Endothelial cell of umbilical vein (primary cell): ENCODE measurements around the gene PARD3B. TPM values are rescaled to one million over a fixed set of nuclear protein-coding genes. Genes with fewer than 3 reads are reported as not detected.

Experiments
- BruUV-seq: library from RNA; stranded (reverse); fragments of 400-500 nt; replicated peaks from 2 replicates; lab custom pipeline; 2021; lab: Mats Ljungman, UMichigan
- CTCF ChIA-PET: fragments of 300-600, 350-600 bp; sonication (Branson Sonifier 250); formaldehyde crosslinking; loops from one replicate; lab custom pipeline; 2021; ENCODE audit warnings: antibody characterized with exemption, inconsistent platforms; lab: Charles Lee
- POLR2A ChIA-PET: fragments of 300-600, 350-600 bp; sonication (Branson Sonifier 250); formaldehyde crosslinking; loops from one replicate; lab custom pipeline; 2021; ENCODE audit warnings: antibody characterized with exemption, inconsistent platforms; lab: Charles Lee
- DNase-seq: peaks from one replicate; pipeline ENCODE4 v3.0.0-alpha.2; 2011; ENCODE audit warnings: low read depth, low spot score
- FAIRE-seq: peaks from 2 replicates; lab custom pipeline; 2011; peaks lifted over from hg19 to GRCh38; lab: Jason Lieb, UNC
- H2AFZ ChIP-seq: 2 replicates; pipeline ENCODE4 v1.6.0; 2012; ENCODE audit warnings: low read depth, low read length, control low read depth, inconsistent platforms
- H3K27ac ChIP-seq: 2 replicates; pipeline ENCODE4 v1.5.1; 2011; ENCODE audit warnings: low read depth, mild to moderate bottlenecking, control low read depth, low read length, moderate library complexity; ENCODE audit not compliant: insufficient read depth
- H3K27me3 ChIP-seq, 2 experiments: 2 replicates each; pipeline versions ENCODE4 v1.6.0 to v1.6.1; 2011; ENCODE audit warnings: low read length in 2 of 2, mixed read lengths in 1 of 2; ENCODE audit not compliant: control insufficient read depth in 2 of 2, insufficient read depth in 2 of 2
- H3K36me3 ChIP-seq, 2 experiments: 2 replicates in 1 of 2; 3 replicates in 1 of 2; pipeline ENCODE4 v1.5.1; 2011; ENCODE audit warnings: low read length in 2 of 2, mild to moderate bottlenecking in 1 of 2, moderate library complexity in 1 of 2; ENCODE audit not compliant: control insufficient read depth in 2 of 2, insufficient read depth in 2 of 2; ENCODE audit errors: extremely low read depth in 1 of 2
- H3K4me1 ChIP-seq: 3 replicates; pipeline ENCODE4 v1.5.1; 2011; ENCODE audit warnings: mild to moderate bottlenecking, low read length; ENCODE audit not compliant: control insufficient read depth, insufficient read depth; ENCODE audit errors: extremely low read depth
- H3K4me2 ChIP-seq: 2 replicates; pipeline ENCODE4 v1.6.1; 2011; ENCODE audit warnings: low read length, control low read depth, mixed read lengths; ENCODE audit not compliant: insufficient read depth
- H3K4me3 ChIP-seq, 3 experiments: fragments of 200-600 bp in 1 of 3; sonication (generic), shearing (Covaris generic) in 1 of 3; replicated peaks in 1 of 3; 2 replicates each; pipeline ENCODE4 v1.5.1; 2011 to 2016; ENCODE audit warnings: control low read depth in 3 of 3, low read length in 3 of 3, mild to moderate bottlenecking in 2 of 3, inconsistent platforms in 1 of 3, low read depth in 1 of 3, moderate library complexity in 1 of 3; ENCODE audit not compliant: insufficient read depth in 1 of 3
- H3K79me2 ChIP-seq: 2 replicates; pipeline ENCODE4 v1.6.0; 2012; ENCODE audit warnings: low read length, inconsistent platforms; ENCODE audit not compliant: control insufficient read depth, insufficient read depth
- H3K9ac ChIP-seq: replicated peaks from 2 replicates; pipeline ENCODE3; 2011; ENCODE audit warnings: low read length, control low read depth; ENCODE audit not compliant: insufficient read depth; ENCODE audit errors: extremely low read depth
- H3K9me1 ChIP-seq: replicated peaks from 3 replicates; pipeline ENCODE4 v1.6.0; 2011; ENCODE audit warnings: mild to moderate bottlenecking, low read length; ENCODE audit not compliant: control insufficient read depth, insufficient read depth; ENCODE audit errors: extremely low read depth
- H3K9me3 ChIP-seq: replicated peaks from 2 replicates; pipeline ENCODE4 v1.5.1; 2012; ENCODE audit warnings: low read length, inconsistent platforms; ENCODE audit not compliant: control insufficient read depth, insufficient read depth
- H4K20me1 ChIP-seq: replicated peaks from 2 replicates; pipeline ENCODE3; 2011; ENCODE audit warnings: mild to moderate bottlenecking, low read length; ENCODE audit not compliant: control insufficient read depth, insufficient read depth; ENCODE audit errors: extremely low read depth
- EZH2 ChIP-seq: IDR thresholded peaks from 2 replicates; pipeline ENCODE4 v1.6.1; 2012; ENCODE audit warnings: borderline replicate concordance, low read depth, mild to moderate bottlenecking, moderate library complexity, low read length, inconsistent platforms; ENCODE audit not compliant: severe bottlenecking
- FOS ChIP-seq: IDR thresholded peaks from 2 replicates; pipeline ENCODE4 v1.6.1; 2011; ENCODE audit warnings: mild to moderate bottlenecking, low read length, moderate library complexity, borderline replicate concordance; ENCODE audit not compliant: insufficient read depth
- GATA2 ChIP-seq: IDR thresholded peaks from 2 replicates; pipeline ENCODE4 v1.7.0; 2011; ENCODE audit warnings: low read depth, mild to moderate bottlenecking, moderate library complexity, mixed read lengths, low read length; ENCODE audit not compliant: insufficient read length, insufficient read depth
- JUN ChIP-seq: IDR thresholded peaks from 2 replicates; pipeline ENCODE4 v1.6.1; 2011; ENCODE audit warnings: borderline replicate concordance, low read depth; ENCODE audit not compliant: insufficient read length, insufficient read depth
- MYC ChIP-seq: IDR thresholded peaks from one replicate; pipeline ENCODE4 v1.6.1; 2011; ENCODE audit warnings: mild to moderate bottlenecking, low read depth, low read length
- POLR2A ChIP-seq: IDR thresholded peaks from 2 replicates; pipeline ENCODE4 v1.6.1; 2012; ENCODE audit warnings: low read depth, mild to moderate bottlenecking, control low read depth, low read length
- POLR2AphosphoS5 ChIP-seq: IDR thresholded peaks from 2 replicates; pipeline ENCODE4 v1.6.1; 2012; ENCODE audit warnings: low read depth, mild to moderate bottlenecking, control low read depth, low read length, moderate library complexity; ENCODE audit not compliant: insufficient read depth
- dilution Hi-C: fragments of 300-500 bp; cut with MboI; formaldehyde crosslinking; loops from one replicate; pipeline ENCODE4 v1.15.0; 2019; ENCODE audit warnings: low sequenced_read_pairs; ENCODE audit not compliant: extremely low pct_ligation_motif_present
- intact Hi-C: fragments of 100-400 bp; cut with micrococcal nuclease; formaldehyde crosslinking; loops from one replicate; pipeline ENCODE4 v1.10.0; 2022
- polyA plus RNA-seq, 4 experiments: library from polyadenylated mRNA; depleted of rRNA in 3 of 4; stranded (reverse) in 3 of 4; unstranded in 1 of 4; fragments of >200 nt; gene quantifications; 2 replicates each; pipeline versions ENCODE4 v1.2.1 to v1.2.3, GENCODE V29; 2011 to 2012; ENCODE audit warnings: missing spikeins in 1 of 4
- total RNA-seq: library from RNA; stranded (reverse); gene quantifications from 2 replicates; pipeline ENCODE4 v1.2.3, GENCODE V29; 2021
- TF ChIP-seq, protein P1 (sequence below), 2 donors: IDR thresholded peaks; 1 replicate in 1 of 2; 2 replicates in 1 of 2; pipeline ENCODE4 v1.5.1; 2011; ENCODE audit warnings: low read length in 2 of 2, mild to moderate bottlenecking in 2 of 2, moderate library complexity in 2 of 2, control low read depth in 1 of 2, inconsistent platforms in 1 of 2, low read depth in 1 of 2; ENCODE audit not compliant: insufficient read depth in 1 of 2; ENCODE audit errors: extremely low read depth in 1 of 2
- TF ChIP-seq, protein P2 (sequence below): IDR thresholded peaks from 2 replicates; pipeline ENCODE4 v1.6.1; 2011; ENCODE audit not compliant: insufficient read depth, insufficient read length

Gene PARD3B
- total and polyA plus RNA-seq, 2 donors (not counting 3 experiments of a cell fraction or from before 2014, with no cell fraction given) = 2.2 to 30.9 TPM

DNA sequence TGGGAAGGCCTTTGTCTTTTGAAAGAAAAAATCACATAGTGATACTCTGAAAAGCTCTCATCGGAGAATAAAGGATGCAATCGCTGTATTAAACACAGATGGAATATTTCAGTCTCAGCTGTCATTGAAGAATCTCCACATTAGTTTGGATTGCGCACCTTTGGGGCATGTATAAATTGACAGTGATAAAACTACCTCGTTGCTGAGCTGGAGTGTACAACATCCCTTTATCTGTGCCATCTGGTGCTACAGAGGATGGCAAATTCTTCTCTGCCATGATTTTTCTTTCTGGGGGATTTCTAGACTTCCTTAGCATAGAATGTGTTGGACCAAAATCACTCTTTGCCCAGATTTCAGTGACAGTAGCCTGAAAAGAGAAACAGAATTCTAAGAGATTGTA, 185.3 kb downstream of the PARD3B start:
- Histone ChIP-seq H3K79me2 (no peaks in the 10 kb centered on the region), H3K9me1 (no peaks in the 10 kb centered on the region), H3K9ac (no peak overlapping the region), H3K4me1 (no peaks in the 10 kb centered on the region), H4K20me1 (no peaks in the 10 kb centered on the region), H2AFZ (no peak overlapping the region), H3K4me3 (no peak overlapping the region), H3K4me2 (no peak overlapping the region), H3K9me3 (no peaks in the 10 kb centered on the region), H3K27me3 (no peaks in the 10 kb centered on the region), H3K36me3 (no peaks in the 10 kb centered on the region), H3K27ac (no peak overlapping the region)
- TF ChIP-seq POLR2A = no peak
- no peak for TF ChIP-seq POLR2AphosphoS5
- TF ChIP-seq FOS = no peak
- no peak for TF ChIP-seq GATA2
- TF ChIP-seq EZH2 = no peak
- no peak for TF ChIP-seq JUN
- TF ChIP-seq MYC = no peak
- TF ChIP-seq, protein P1, sequence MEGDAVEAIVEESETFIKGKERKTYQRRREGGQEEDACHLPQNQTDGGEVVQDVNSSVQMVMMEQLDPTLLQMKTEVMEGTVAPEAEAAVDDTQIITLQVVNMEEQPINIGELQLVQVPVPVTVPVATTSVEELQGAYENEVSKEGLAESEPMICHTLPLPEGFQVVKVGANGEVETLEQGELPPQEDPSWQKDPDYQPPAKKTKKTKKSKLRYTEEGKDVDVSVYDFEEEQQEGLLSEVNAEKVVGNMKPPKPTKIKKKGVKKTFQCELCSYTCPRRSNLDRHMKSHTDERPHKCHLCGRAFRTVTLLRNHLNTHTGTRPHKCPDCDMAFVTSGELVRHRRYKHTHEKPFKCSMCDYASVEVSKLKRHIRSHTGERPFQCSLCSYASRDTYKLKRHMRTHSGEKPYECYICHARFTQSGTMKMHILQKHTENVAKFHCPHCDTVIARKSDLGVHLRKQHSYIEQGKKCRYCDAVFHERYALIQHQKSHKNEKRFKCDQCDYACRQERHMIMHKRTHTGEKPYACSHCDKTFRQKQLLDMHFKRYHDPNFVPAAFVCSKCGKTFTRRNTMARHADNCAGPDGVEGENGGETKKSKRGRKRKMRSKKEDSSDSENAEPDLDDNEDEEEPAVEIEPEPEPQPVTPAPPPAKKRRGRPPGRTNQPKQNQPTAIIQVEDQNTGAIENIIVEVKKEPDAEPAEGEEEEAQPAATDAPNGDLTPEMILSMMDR (IDR thresholded peaks at IDR 0.05; ENCODE audit: extremely low read depth in 1 of 2, insufficient read depth in 1 of 2, low read depth in 1 of 2, low read length in 2 of 2) = no peak
- TF ChIP-seq, protein P2, sequence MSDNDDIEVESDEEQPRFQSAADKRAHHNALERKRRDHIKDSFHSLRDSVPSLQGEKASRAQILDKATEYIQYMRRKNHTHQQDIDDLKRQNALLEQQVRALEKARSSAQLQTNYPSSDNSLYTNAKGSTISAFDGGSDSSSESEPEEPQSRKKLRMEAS = no peak
- dilution Hi-C loops = no loop called here
- CTCF ChIA-PET = interaction anchor here (0.9 kb wide), 1 partner anchor 141 kb away, joined by 3 read pairs; no protein-coding TSS in a partner anchor
- intact Hi-C loops = no loop called here
- no peak for FAIRE-seq
- no peak for DNase-seq
- BruUV-seq = no TSS peak
- POLR2A ChIA-PET = interaction anchor here (0.6 to 0.7 kb wide), 2 partner anchors 114 to 148 kb away, joined by 3 read pairs; no protein-coding TSS in a partner anchor
